8988T (cell line): ENCODE measurements around the gene TMEM184B.

Experiments used
- DNase-seq: peaks from one replicate; pipeline ENCODE4 v3.0.0; 2011

Gene TMEM184B

GRCh38 chr22:38175206-38176118 lies 97.3 kb downstream of the TMEM184B start:
- no peak for DNase-seq

- no peak for DNase-seq
These were observed 98.2 kb downstream of the TMEM184B start for GRCh38 chr22:38174626-38175025.

GRCh38 chr22:38173641-38173906 lies 99.2 kb downstream of the TMEM184B start:
- DNase-seq, result no peak

GRCh38 chr22:38172832-38173640 lies 99.8 kb downstream of the TMEM184B start:
- no peak for DNase-seq

GRCh38 chr22:38171927-38172831 lies 100.6 kb downstream of the TMEM184B start:
- DNase-seq, result no peak

GRCh38 chr22:38170469-38170868 lies 102.3 kb downstream of the TMEM184B start:
- no peak for DNase-seq
